HUES64 (cell line): ENCODE data around the gene FOXC2.
"Not testable (repeated sequence)": the region's sequence is repeated elsewhere in the genome, so short reads cannot be mapped to it uniquely, and the experiment has no call there.

Experiments used
- H3K27ac ChIP-seq: 2 replicates; pipeline ENCODE4 v1.7.0; 2013; ENCODE audit warnings: low read depth, low read length, inconsistent platforms
- H3K27me3 ChIP-seq: 2 replicates; pipeline ENCODE4 v1.6.1; 2013; ENCODE audit warnings: mild to moderate bottlenecking, low read length; ENCODE audit not compliant: insufficient read depth
- H3K36me3 ChIP-seq: 2 replicates; pipeline ENCODE4 v1.6.1; 2013; ENCODE audit warnings: mild to moderate bottlenecking, low read length; ENCODE audit not compliant: insufficient read depth
- H3K4me1 ChIP-seq: 2 replicates; pipeline ENCODE4 v1.6.1; 2013; ENCODE audit warnings: mild to moderate bottlenecking, low read length, moderate library complexity; ENCODE audit not compliant: insufficient read depth
- H3K4me3 ChIP-seq: 2 replicates; pipeline ENCODE4 v1.5.1; 2013; ENCODE audit warnings: mild to moderate bottlenecking, low read length, moderate library complexity
- H3K9ac ChIP-seq: 2 replicates; pipeline ENCODE4 v1.6.1; 2013; ENCODE audit warnings: mild to moderate bottlenecking, low read depth, low read length
- H3K9me3 ChIP-seq: 2 replicates; pipeline ENCODE4 v1.6.1; 2013; ENCODE audit warnings: low read depth, low read length; ENCODE audit not compliant: insufficient read depth
- WGBS: fragments of 150-250, 120-280 bp; methylation state at CpG from one replicate; pipeline ENCODE4 v1.1.7; 2013; ENCODE audit warnings: missing lambda C conversion rate; 5-methylcytosine and 5-hydroxymethylcytosine counted together

FOXC2 gene

DNA sequence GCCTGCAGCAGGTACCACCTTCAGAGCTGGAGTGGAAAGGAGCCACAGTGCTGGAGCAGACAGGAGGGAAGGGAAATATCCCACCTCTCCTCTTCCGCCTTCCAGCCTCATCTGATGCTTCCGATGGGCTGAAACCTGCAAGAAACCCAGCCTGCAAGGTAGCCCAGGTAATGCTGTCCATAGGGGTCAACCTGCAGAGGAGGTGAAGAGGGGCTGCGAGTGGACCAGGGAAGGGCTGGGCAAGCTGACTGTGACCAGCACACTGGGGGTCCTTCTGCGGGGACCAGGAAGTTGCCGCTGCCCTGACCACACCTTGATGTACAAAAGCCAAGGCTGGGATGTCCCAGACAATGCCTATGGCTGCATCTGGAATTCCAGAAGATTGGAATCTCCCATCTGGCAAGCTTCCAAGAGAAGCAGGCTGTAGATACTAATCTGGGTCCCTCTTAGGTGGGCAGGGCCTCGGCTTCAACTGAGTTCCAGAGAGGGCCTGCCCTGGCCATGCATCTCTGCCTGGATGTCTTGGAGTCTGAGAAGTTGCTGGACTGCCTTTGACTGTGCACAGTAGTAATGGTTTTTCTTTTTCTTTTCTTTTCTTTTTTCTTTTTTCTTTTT is 17.5 kb downstream of the FOXC2 start:
- 85% methylated on average over 6 of the region's 6 CpGs for WGBS
- H3K4me3 ChIP-seq: no peak overlapping the region
- no peak overlapping the region for H3K27ac ChIP-seq
- no peaks in the 10 kb centered on the region for H3K9me3 ChIP-seq
- no peaks in the 10 kb centered on the region for H3K36me3 ChIP-seq
- H3K9ac ChIP-seq: no peak overlapping the region
- H3K4me1 ChIP-seq: no peaks in the 10 kb centered on the region
- peaks cover 52% of the 10 kb centered on the region for H3K27me3 ChIP-seq

DNA sequence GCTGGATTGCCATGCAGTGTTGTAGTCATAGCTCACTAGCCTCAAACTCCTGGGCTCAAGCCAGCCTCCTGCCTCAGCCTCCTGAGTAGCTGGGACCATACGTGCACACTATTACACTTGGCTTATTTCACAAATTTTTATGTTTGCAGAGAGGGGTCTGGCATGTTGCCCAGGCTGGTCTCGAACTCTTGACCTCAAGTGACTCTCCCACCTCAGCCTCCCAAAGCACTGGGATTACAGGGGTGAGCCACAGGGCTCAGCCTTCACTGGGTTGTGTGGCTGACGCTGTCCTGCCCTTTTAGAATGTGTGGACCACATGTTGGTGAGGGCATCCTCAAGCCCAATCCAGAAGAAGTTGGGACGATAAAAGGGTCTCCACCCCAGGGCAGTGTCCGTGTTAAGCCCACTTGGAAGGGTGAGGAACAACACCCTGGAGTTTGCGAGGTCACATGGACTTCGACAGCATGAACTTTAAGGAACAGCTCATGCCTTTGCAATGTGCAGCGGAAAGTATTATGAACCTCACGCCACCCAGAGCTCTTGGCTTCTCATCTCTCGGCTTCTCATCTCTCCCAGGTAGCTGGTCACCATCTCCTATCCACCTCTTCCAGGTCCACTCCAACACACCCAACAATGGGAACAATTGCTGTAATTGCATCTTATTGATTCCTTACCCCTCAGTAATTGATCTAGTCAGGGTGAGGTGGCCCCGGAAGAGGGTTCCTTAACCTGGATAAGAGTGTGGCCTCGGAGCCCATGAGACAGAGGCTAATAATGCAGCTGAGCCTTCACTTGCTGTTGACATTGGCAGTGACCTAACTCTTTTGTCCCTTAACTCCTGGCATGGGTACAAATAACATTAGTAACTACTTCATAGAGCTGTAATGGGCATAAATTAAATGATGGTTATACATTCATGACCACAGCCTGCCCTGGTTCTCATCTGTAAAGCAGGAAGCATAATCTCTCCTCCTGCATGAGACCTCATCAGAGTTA is 18.4 kb downstream of the FOXC2 start:
- no peak overlapping the region for H3K9ac ChIP-seq
- H3K4me1 ChIP-seq: no peaks in the 10 kb centered on the region
- H3K9me3 ChIP-seq: no peaks in the 10 kb centered on the region
- H3K27me3 ChIP-seq: peaks cover 43% of the 10 kb centered on the region
- H3K4me3 ChIP-seq: no peak overlapping the region
- WGBS: 91% methylated on average over 12 of the region's 12 CpGs
- H3K36me3 ChIP-seq: no peaks in the 10 kb centered on the region
- no peak overlapping the region for H3K27ac ChIP-seq

DNA sequence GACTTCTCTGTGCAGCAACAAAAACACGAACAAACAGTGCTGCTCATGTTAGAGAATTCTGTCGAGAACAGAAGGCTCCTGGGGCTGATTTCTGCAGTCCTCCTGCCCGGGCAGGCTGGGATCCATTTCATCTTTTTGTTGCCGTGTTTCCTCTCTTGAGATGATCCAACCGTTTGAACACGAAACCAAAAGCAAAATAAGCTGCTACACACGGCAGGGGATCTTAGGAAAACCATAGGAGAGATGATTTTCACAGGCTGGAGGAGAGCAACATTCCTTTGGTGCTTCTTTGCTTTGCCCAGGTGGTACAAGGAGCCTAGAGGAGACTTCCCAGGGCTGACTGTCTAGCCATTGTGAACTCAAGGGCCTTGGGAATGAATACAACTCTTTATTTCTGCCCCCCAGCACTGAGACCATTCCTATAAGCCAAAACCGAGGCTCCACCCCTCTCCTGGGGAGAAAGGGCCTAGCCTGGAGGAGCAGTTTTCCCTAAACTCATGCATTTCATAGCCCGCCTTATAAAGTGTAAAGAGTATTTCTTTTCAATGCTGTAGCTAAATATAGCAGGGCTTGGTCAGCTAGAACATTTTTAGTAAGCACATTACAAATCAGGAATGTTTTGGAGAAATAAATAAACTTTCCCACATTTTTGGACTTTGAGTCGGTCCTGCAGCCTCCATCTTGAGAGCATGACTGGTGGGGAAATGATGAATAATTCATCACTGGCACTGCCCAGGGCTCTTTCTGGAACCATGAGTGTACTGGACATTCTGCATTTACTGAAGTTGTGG is 19.4 kb downstream of the FOXC2 start:
- no peaks in the 10 kb centered on the region for H3K36me3 ChIP-seq
- H3K4me1 ChIP-seq: no peaks in the 10 kb centered on the region
- H3K9ac ChIP-seq: no peak overlapping the region
- WGBS: 90% methylated on average over 10 of the region's 10 CpGs
- H3K4me3 ChIP-seq: no peak overlapping the region
- H3K9me3 ChIP-seq: no peaks in the 10 kb centered on the region
- no peak overlapping the region for H3K27ac ChIP-seq
- peaks cover 33% of the 10 kb centered on the region for H3K27me3 ChIP-seq

DNA sequence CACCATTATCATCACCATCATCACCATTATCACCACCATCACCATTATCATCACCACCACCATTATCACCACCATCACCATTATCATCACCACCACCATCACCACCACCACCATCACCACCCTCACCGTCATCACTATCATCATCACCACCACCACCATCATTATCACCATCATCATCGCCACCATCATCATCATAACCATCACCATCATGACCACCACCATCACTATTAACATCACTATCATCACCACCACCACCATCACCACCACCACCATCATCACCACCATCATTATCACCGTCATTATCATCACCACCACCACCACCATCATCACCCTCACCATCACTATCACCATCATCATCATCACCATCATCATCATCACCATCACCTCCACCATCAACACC is 20.9 kb downstream of the FOXC2 start:
- Histone ChIP-seq H3K4me1 (no peaks in the 10 kb centered on the region), H3K9ac (no peak overlapping the region), H3K9me3 (no peaks in the 10 kb centered on the region), H3K27ac (no peak overlapping the region), H3K27me3 (peaks cover 19% of the 10 kb centered on the region), H3K4me3 (no peak overlapping the region), H3K36me3 (no peaks in the 10 kb centered on the region)
- WGBS: 92% methylated on average over 3 of the region's 3 CpGs

DNA sequence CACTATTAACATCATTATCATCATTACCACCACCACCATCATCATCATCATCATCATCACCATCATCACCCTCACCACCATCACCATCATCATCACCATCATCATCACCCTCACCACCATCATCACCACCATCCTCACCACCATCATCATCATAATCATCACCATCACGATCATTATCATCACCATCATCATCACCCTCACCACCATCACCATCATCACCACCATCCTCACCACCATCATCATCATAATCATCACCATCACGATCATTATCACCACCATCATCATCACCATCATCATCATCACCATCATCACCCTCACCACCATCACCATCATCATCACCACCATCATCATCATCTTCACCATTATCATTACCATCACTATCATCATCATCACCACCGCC is 21.3 kb downstream of the FOXC2 start:
- H3K4me1 ChIP-seq, H3K27ac ChIP-seq, H3K9ac ChIP-seq, H3K36me3 ChIP-seq, H3K4me3 ChIP-seq, H3K9me3 ChIP-seq: not testable (repeated sequence)
- WGBS: 93% methylated on average over 3 of the region's 3 CpGs
- H3K27me3 ChIP-seq: peaks cover 14% of the 10 kb centered on the region

DNA sequence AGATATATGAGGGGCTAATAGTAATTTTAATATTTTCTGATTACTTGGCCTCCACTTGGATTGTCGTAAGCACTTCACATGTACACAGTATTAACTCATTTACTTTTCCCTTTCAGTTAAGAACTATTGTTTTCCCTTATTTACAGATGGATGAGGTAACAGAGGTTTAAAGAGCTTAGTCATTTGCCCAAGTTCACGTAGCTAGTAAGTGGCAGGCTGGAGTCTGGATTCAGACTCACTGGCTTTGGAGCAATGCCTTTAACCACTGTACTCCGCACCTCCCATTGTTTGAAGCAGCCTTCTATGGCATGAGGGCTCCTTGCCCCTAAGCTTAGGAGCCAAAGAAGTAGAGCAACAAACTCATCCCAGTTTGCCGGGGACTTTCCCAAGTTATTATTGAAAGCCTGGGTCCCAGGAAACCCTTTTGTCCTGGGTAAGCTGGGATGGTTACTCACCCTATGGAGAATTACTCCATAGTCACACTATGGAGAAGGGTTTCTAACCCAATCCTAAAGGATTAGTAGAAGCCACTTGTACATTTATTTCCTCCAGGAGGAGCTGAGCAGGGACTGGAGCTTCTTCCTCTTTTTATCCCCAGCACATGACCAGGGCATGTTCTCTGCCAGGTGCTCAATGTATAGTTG is 24.0 kb downstream of the FOXC2 start:
- H3K9ac ChIP-seq: no peak overlapping the region
- H3K36me3 ChIP-seq: no peaks in the 10 kb centered on the region
- H3K4me3 ChIP-seq: no peak overlapping the region
- no peaks in the 10 kb centered on the region for H3K27me3 ChIP-seq
- WGBS: 85% methylated on average over 3 of the region's 4 CpGs
- no peak overlapping the region for H3K27ac ChIP-seq
- H3K9me3 ChIP-seq: no peaks in the 10 kb centered on the region
- no peaks in the 10 kb centered on the region for H3K4me1 ChIP-seq

DNA sequence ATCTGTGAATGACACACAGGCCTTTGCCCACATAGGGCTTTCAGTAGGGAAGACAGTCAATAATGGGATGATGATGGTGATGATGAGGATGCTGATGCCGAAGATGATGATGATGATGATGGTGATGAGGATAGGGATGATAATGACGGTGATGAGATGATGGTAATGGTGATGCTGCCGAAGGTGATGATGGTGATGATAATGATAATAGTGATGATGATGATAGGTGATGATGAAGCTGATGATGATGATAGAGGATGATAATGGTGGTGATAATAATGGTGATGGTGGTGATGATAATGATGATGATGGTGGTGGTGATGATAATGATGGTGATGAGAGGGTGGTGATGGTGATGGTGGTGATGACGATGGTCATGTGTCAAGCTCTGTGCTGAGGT is 24.6 kb downstream of the FOXC2 start:
- WGBS: 95% methylated on average over 4 of the region's 4 CpGs
- Histone ChIP-seq H3K27ac (no peak overlapping the region), H3K4me3 (no peak overlapping the region), H3K4me1 (no peaks in the 10 kb centered on the region), H3K36me3 (no peaks in the 10 kb centered on the region), H3K9me3 (no peaks in the 10 kb centered on the region), H3K27me3 (no peaks in the 10 kb centered on the region), H3K9ac (no peak overlapping the region)

DNA sequence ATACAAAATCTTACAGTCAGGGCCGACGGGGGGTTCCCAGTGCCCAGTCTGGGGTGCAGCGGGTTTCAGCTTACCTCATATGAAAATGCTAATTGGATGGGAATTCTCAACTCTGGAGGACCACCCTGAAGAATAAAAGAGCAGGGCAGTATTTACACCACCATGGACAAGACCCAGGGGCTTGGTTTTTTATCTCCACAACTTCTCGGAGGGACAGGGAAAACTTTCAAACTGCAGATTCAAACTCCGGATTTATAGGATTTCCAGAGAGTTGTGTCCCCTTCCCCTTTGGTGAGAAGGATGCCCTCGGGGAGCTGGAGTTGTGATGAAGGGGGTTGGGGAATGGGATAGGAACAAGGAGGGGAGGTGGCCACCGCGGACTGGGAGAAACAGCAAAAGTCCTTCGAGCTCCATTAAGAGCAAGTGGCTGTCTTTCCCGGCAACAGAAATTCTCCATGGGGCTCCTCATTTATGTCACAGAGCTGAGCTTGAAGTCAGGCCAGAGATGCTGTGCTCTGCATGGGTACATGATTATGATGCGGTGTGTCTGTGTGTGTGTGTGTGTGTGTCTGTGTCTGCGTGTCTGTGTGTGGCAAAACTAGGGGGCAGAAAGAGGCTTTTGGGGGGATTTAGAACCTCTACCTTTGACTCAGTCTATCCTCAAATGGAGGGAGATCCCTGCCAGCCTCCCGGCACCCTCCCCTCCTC is 27.4 kb downstream of the FOXC2 start:
- no peak overlapping the region for H3K27ac ChIP-seq
- no peaks in the 10 kb centered on the region for H3K4me1 ChIP-seq
- no peak overlapping the region for H3K9ac ChIP-seq
- WGBS: 76% methylated on average over 13 of the region's 13 CpGs
- H3K9me3 ChIP-seq: no peaks in the 10 kb centered on the region
- H3K27me3 ChIP-seq: no peaks in the 10 kb centered on the region
- no peaks in the 10 kb centered on the region for H3K36me3 ChIP-seq
- H3K4me3 ChIP-seq: no peak overlapping the region

DNA sequence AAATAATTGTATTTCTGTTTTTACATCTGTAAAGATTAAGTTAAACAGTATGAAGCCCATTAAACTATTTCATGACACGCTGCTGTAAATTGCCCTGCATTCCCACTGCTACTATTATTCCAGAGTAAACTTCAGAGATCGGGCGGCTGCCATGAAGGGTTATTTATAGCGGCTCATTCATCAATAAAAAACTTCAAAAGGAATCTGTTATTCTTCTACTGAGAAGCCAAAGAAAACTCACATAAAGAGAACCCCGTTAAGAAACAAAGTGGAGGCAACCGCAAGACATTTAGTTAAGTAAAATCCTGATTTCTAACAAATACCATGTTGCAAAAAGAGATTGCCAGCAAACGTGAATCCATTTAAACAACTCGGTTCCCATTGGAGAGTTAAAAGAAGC is 28.1 kb downstream of the FOXC2 start:
- Histone ChIP-seq H3K36me3 (no peaks in the 10 kb centered on the region), H3K4me1 (no peaks in the 10 kb centered on the region), H3K27me3 (no peaks in the 10 kb centered on the region), H3K27ac (no peak overlapping the region), H3K9ac (no peak overlapping the region), H3K4me3 (no peak overlapping the region), H3K9me3 (no peaks in the 10 kb centered on the region)
- WGBS: 87% methylated on average over 8 of the region's 8 CpGs

DNA sequence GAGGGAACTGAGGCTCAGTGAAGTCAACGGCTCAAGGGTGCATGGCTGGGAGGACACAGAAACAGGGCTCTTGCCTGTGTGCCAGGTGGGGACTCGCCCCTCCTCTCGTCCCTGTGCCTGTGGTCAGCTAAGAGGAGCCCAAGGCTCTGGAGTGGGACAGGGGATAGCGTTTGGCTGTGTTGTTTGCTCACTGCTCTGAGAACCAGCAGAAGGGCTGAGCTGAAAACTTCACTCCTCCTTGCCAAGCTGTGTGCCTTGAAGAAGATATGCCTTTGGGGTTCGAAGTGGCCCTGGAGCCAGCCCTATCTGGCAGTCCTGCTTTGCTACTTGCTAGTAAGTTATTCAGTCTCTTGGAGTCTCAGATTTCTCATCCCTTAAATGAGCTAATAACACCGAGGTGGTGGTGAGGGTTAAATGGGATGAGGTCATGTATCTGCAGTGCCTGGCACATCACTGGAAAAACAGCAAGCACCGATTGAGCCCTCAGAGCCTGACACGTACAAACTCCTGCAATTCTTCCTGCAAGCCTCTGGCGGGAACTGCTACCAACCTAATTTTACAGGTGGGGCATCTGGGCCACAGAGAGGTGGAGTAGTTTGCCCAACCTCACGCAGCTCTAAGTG is 29.5 kb downstream of the FOXC2 start:
- no peak overlapping the region for H3K27ac ChIP-seq
- H3K4me1 ChIP-seq: no peaks in the 10 kb centered on the region
- H3K36me3 ChIP-seq: no peaks in the 10 kb centered on the region
- H3K27me3 ChIP-seq: no peaks in the 10 kb centered on the region
- 89% methylated on average over 10 of the region's 10 CpGs for WGBS
- no peaks in the 10 kb centered on the region for H3K9me3 ChIP-seq
- H3K4me3 ChIP-seq: no peak overlapping the region
- H3K9ac ChIP-seq: no peak overlapping the region
